Astrocyte of the spinal cord (primary cell): ENCODE results near the gene SOX8.

Source experiments
- DNase-seq: peaks from one replicate; pipeline ENCODE4 v3.0.0; 2011; ENCODE audit warnings: low read depth, low spot score
- H3K4me3 ChIP-seq: 2 replicates; pipeline ENCODE4 v1.5.1; 2011; ENCODE audit warnings: low read depth, mild to moderate bottlenecking, low read length, moderate library complexity
- CTCF ChIP-seq: IDR thresholded peaks from 2 replicates; pipeline ENCODE4 v1.5.1; 2012; ENCODE audit warnings: low read depth, mild to moderate bottlenecking, low read length, inconsistent platforms
- in situ Hi-C: cut with HindIII; loops from 2 replicates; pipeline ENCODE4 v1.10.0; 2017; ENCODE audit warnings: low sequenced_read_pairs

The SOX8 gene

DNA sequence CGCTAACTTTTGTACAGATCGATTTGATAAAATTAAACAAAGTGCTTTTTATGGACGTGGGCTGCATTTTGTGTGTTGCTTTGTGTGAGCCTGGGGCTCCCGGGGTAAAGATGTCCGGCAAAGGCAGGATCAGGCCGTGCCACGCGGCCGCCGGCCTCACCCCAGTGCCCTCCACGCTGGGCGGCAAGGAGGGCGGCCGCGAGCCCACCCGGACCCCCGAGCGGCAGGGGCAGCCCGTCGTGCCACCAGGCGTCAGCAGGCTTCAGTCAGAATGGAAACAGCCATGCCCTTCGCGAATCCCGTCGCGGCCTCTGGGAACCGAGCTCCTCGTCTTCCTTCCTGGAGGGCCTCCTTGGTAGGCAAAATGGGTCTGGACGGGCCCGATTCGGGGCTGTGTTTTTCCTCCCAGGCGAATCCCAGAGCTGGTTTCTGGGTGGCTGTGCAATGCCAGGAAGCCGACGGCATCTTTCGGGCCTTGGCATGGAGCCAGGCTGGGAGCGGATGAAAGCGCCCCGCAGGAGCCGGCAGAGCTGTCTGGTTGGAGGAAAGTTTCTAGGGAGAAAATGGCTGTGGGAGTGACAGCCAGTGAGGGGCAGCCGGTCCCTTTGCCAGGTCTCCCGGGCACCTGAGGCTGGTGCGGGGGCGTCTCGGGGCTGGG, 5.5 kb downstream of the SOX8 start:
- DNase-seq: no peak
- no peak overlapping the region for H3K4me3 ChIP-seq
- no peak for TF ChIP-seq CTCF
- in situ Hi-C loops: no loop called here

- no peak overlapping the region for H3K4me3 ChIP-seq
- DNase-seq: no peak
- TF ChIP-seq CTCF: no peak
- in situ Hi-C loops: no loop called here
Observed at GRCh38 chr16:987906-988305, 6.3 kb downstream of the SOX8 start.

DNA sequence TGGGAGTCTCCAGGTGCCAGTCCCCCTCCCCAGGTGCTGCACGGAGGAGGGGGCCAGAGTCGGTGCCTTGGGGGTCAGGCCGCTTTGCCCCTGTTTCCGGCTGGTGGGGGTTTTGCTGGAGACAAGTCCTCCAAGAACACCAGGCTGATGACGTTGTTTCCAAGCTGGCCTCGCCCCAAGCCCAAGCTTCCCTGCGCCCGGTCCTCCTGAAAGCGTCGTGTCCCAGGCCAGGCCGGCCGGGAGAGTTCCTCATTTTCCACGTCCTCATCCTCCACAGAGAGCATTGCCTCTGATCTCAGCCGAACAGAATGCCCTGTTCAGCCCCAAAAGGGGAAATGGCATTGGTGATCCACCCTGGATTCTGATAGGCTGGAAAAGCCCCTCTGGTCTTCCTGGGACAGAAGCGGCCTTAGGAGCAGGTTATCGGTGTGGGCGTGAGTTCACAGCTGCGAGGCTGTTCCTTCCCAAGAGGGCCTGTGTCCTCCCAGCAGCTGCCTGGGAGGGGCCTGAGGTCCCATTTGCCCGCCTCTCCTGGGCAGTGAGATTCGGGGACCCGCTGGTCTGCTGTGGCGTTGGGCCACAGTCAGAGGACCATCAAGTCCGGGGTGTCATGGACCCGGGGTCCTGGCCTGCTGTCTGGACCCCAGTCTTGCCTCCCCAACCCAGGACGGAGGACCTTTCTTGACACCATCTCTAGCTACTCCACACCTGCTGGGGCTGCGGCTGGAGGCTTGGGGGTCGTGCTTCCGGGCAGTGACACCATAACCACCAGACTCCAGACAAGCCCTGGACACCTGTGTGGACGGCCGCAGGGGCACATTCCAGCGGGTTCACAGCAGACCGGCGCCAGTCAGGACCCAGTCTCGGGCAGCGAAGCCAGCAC, 7.1 kb downstream of the SOX8 start:
- in situ Hi-C loops: no loop called here
- no peak overlapping the region for H3K4me3 ChIP-seq
- TF ChIP-seq CTCF: no peak
- no peak for DNase-seq

- TF ChIP-seq CTCF: no peak
- in situ Hi-C loops: no loop called here
- no peak overlapping the region for H3K4me3 ChIP-seq
- DNase-seq: no peak
Observed at GRCh38 chr16:989354-989814, 7.8 kb downstream of the SOX8 start.

GRCh38 chr16:990516-991291, 9.1 kb downstream of the SOX8 start:
- no peak for TF ChIP-seq CTCF
- no peak for DNase-seq
- in situ Hi-C loops: no loop called here
- H3K4me3 ChIP-seq: no peak overlapping the region

DNA sequence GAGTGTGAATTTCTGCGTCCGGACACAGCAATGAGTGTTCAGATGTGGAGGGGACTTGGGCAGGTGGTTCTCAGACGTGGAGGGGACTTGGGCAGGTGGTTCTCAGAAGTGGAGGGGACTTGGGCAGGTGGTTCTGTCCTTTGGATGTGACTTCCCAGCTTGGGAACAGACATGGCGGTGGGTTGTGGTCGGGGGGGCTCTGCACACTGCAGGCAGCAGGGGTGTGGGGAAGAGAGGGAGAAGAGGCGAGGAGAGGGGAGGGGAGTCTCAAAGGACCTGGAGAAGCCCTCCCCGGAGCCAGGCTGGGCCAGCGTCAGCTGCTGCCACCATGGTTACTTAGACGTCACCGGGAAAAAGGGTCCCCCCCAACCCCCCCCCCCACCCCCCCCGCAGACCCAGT, 9.8 kb downstream of the SOX8 start:
- no peak overlapping the region for H3K4me3 ChIP-seq
- no peak for TF ChIP-seq CTCF
- DNase-seq: no peak
- in situ Hi-C loops: no loop called here
